ENCODE results near the gene SLC13A2.

DNA sequence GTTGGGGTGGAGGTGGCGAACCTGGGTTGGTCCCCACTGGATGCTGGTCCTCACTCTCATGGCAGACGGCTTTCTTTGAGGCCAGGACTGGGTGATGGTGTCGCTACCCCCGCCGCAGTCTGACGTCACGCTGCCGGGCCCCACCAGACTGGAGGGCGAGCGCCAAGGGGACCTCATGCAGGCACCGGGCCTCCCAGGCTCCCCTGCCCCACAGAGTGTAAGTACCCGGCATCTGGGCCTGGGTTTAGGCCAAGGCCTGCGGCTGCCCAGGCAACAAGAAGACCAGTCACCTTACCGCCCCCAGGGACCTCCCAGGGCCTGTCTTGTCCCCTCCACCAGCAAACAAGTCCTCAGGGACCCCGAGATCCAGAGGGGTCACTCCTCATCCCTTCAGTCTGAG, 50.4 kb downstream of the SLC13A2 start:
- TF ChIP-seq, protein P1, sequence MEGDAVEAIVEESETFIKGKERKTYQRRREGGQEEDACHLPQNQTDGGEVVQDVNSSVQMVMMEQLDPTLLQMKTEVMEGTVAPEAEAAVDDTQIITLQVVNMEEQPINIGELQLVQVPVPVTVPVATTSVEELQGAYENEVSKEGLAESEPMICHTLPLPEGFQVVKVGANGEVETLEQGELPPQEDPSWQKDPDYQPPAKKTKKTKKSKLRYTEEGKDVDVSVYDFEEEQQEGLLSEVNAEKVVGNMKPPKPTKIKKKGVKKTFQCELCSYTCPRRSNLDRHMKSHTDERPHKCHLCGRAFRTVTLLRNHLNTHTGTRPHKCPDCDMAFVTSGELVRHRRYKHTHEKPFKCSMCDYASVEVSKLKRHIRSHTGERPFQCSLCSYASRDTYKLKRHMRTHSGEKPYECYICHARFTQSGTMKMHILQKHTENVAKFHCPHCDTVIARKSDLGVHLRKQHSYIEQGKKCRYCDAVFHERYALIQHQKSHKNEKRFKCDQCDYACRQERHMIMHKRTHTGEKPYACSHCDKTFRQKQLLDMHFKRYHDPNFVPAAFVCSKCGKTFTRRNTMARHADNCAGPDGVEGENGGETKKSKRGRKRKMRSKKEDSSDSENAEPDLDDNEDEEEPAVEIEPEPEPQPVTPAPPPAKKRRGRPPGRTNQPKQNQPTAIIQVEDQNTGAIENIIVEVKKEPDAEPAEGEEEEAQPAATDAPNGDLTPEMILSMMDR (conservative IDR thresholded peaks at IDR 0.05; ENCODE audit: low read depth, low read length): no peak
- TF ChIP-seq EZH2 (IDR thresholded peaks at IDR 0.05; ENCODE audit: borderline replicate concordance, low read depth, low read length, poor library complexity, severe bottlenecking): no peak

All from A673 (cell line).